ENCODE measurements around the gene EVA1C. TPM values are rescaled to one million over a fixed set of nuclear protein-coding genes. Genes with fewer than 3 reads are reported as not detected.
"Not testable (repeated sequence)": the region's sequence is repeated elsewhere in the genome, so short reads cannot be mapped to it uniquely, and the experiment has no call there.

Gene EVA1C
- total RNA-seq, 1 experiment from 2014 or later, result 22.2 TPM

GRCh38 chr21:32499249-32500055 is 86.9 kb downstream of the EVA1C start:
- Mint-ChIP-seq H3K9me3 (ENCODE audit: unreplicated experiment) (no peaks in the 10 kb centered on the region), H3K4me3 (ENCODE audit: unreplicated experiment) (no peak overlapping the region), H3K27ac (ENCODE audit: low read depth, unreplicated experiment) (no peak overlapping the region), H3K27me3 (ENCODE audit: insufficient read depth, unreplicated experiment) (no peaks in the 10 kb centered on the region), H3K4me1 (ENCODE audit: insufficient read depth, unreplicated experiment) (peaks cover 10% of the 10 kb centered on the region), H3K36me3 (ENCODE audit: insufficient read depth, unreplicated experiment) (peaks cover 73% of the 10 kb centered on the region)
- peak; percentile 29 for DNase-seq (ENCODE audit: unreplicated experiment)
- TF ChIP-seq CTCF (IDR thresholded peaks at IDR 0.05; ENCODE audit: unreplicated experiment), result no peak
- ChIA-PET CTCF (interaction anchor here (0.7 to 0.8 kb wide), 3 partner anchors 11 to 83 kb away, joined by 3 read pairs; no protein-coding TSS in a partner anchor), POLR2A (interaction anchor here (1.3 kb wide), 1 partner anchor 9 kb away, joined by 3 read pairs; no protein-coding TSS in a partner anchor)
- BruUV-seq (replicated peaks), result no TSS peak
- intact Hi-C loops (cut with micrococcal nuclease), result no loop called here

GRCh38 chr21:32503641-32504040 is 91.1 kb downstream of the EVA1C start:
- H3K27me3 Mint-ChIP-seq (ENCODE audit: insufficient read depth, unreplicated experiment); intact Hi-C loops (cut with micrococcal nuclease); H3K9me3 Mint-ChIP-seq (ENCODE audit: unreplicated experiment); POLR2A ChIA-PET; CTCF ChIA-PET; DNase-seq (ENCODE audit: unreplicated experiment); BruUV-seq (replicated peaks); H3K27ac Mint-ChIP-seq (ENCODE audit: low read depth, unreplicated experiment); H3K4me3 Mint-ChIP-seq (ENCODE audit: unreplicated experiment); H3K4me1 Mint-ChIP-seq (ENCODE audit: insufficient read depth, unreplicated experiment): not testable (repeated sequence)
- H3K36me3 Mint-ChIP-seq (ENCODE audit: insufficient read depth, unreplicated experiment), result peaks cover 62% of the 10 kb centered on the region

GRCh38 chr21:32505767-32506166 is 93.3 kb downstream of the EVA1C start:
- DNase-seq (ENCODE audit: unreplicated experiment); H3K4me3 Mint-ChIP-seq (ENCODE audit: unreplicated experiment); BruUV-seq (replicated peaks); H3K4me1 Mint-ChIP-seq (ENCODE audit: insufficient read depth, unreplicated experiment); intact Hi-C loops (cut with micrococcal nuclease); H3K27me3 Mint-ChIP-seq (ENCODE audit: insufficient read depth, unreplicated experiment); H3K9me3 Mint-ChIP-seq (ENCODE audit: unreplicated experiment): not testable (repeated sequence)
- POLR2A ChIA-PET, result interaction anchor here (0.7 kb wide), 1 partner anchor 9 kb away, joined by 3 read pairs; no protein-coding TSS in a partner anchor
- H3K27ac Mint-ChIP-seq (ENCODE audit: low read depth, unreplicated experiment), result peak overlapping the region; percentile 22
- CTCF ChIA-PET, result interaction anchor here (1.0 kb wide), 1 partner anchor 9 kb away, joined by 4 read pairs; no protein-coding TSS in a partner anchor
- peaks cover 72% of the 10 kb centered on the region for H3K36me3 Mint-ChIP-seq (ENCODE audit: insufficient read depth, unreplicated experiment)

- peaks cover 64% of the 10 kb centered on the region for H3K36me3 Mint-ChIP-seq (ENCODE audit: insufficient read depth, unreplicated experiment)
- BruUV-seq (replicated peaks); H3K4me3 Mint-ChIP-seq (ENCODE audit: unreplicated experiment); H3K27ac Mint-ChIP-seq (ENCODE audit: low read depth, unreplicated experiment); H3K27me3 Mint-ChIP-seq (ENCODE audit: insufficient read depth, unreplicated experiment); H3K4me1 Mint-ChIP-seq (ENCODE audit: insufficient read depth, unreplicated experiment); intact Hi-C loops (cut with micrococcal nuclease); DNase-seq (ENCODE audit: unreplicated experiment); POLR2A ChIA-PET; H3K9me3 Mint-ChIP-seq (ENCODE audit: unreplicated experiment): not testable (repeated sequence)
- CTCF ChIA-PET, result interaction anchor here (1.0 kb wide), 1 partner anchor 8 kb away, joined by 4 read pairs; no protein-coding TSS in a partner anchor
These were observed 94.0 kb downstream of the EVA1C start for GRCh38 chr21:32506411-32506965.

- peaks cover 58% of the 10 kb centered on the region for H3K36me3 Mint-ChIP-seq (ENCODE audit: insufficient read depth, unreplicated experiment)
- no peak for TF ChIP-seq CTCF (IDR thresholded peaks at IDR 0.05; ENCODE audit: unreplicated experiment)
- no peak overlapping the region for H3K27ac Mint-ChIP-seq (ENCODE audit: low read depth, unreplicated experiment)
- no peak overlapping the region for H3K4me3 Mint-ChIP-seq (ENCODE audit: unreplicated experiment)
- intact Hi-C loops (cut with micrococcal nuclease), result no loop called here
- H3K4me1 Mint-ChIP-seq (ENCODE audit: insufficient read depth, unreplicated experiment), result no peaks in the 10 kb centered on the region
- BruUV-seq (replicated peaks), result no TSS peak
- DNase-seq (ENCODE audit: unreplicated experiment), result no peak
- CTCF ChIA-PET, result no interaction called here
- POLR2A ChIA-PET, result no interaction called here
- no peaks in the 10 kb centered on the region for H3K27me3 Mint-ChIP-seq (ENCODE audit: insufficient read depth, unreplicated experiment)
- no peaks in the 10 kb centered on the region for H3K9me3 Mint-ChIP-seq (ENCODE audit: unreplicated experiment)
These were observed 94.9 kb downstream of the EVA1C start for GRCh38 chr21:32507342-32507919.

GRCh38 chr21:32508036-32508435 is 95.5 kb downstream of the EVA1C start:
- BruUV-seq (replicated peaks); H3K4me3 Mint-ChIP-seq (ENCODE audit: unreplicated experiment); H3K27me3 Mint-ChIP-seq (ENCODE audit: insufficient read depth, unreplicated experiment); DNase-seq (ENCODE audit: unreplicated experiment); H3K4me1 Mint-ChIP-seq (ENCODE audit: insufficient read depth, unreplicated experiment); H3K27ac Mint-ChIP-seq (ENCODE audit: low read depth, unreplicated experiment); CTCF ChIA-PET; intact Hi-C loops (cut with micrococcal nuclease); H3K9me3 Mint-ChIP-seq (ENCODE audit: unreplicated experiment): not testable (repeated sequence)
- peaks cover 53% of the 10 kb centered on the region for H3K36me3 Mint-ChIP-seq (ENCODE audit: insufficient read depth, unreplicated experiment)
- POLR2A ChIA-PET, result interaction anchor here (1.2 kb wide), 1 partner anchor 9 kb away, joined by 3 read pairs; no protein-coding TSS in a partner anchor
